Left renal cortex interstitium (tissue), 4 donors: ENCODE measurements around the gene SRRD. TPM values are rescaled to one million over a fixed set of nuclear protein-coding genes. Genes with fewer than 3 reads are reported as not detected.
"Not testable (repeated sequence)": the region's sequence is repeated elsewhere in the genome, so short reads cannot be mapped to it uniquely, and the experiment has no call there.

ENCODE experiments used
- DNase-seq, 4 donors: peaks; one replicate each; pipeline ENCODE4 v3.0.0-alpha.2; 2013; ENCODE audit warnings: low read depth in 4 of 4, low spot score in 2 of 4, missing footprints in 1 of 4
- polyA plus RNA-seq, 4 donors: library from polyadenylated mRNA; unstranded; fragments of 120-200 nt; gene quantifications; one replicate each; pipeline ENCODE4 v1.2.1, GENCODE V29; 2013; ENCODE audit not compliant: insufficient read length in 4 of 4

The SRRD gene, protein sequence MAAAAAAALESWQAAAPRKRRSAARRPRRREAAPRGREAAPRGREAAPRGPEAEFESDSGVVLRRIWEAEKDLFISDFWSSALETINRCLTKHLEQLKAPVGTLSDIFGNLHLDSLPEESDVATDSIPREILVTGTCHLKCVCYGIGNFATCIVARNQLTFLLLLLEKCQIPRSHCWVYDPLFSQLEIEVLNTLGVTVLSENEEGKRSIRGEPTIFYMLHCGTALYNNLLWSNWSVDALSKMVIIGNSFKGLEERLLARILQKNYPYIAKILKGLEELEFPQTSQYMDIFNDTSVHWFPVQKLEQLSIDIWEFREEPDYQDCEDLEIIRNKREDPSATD
- polyA plus RNA-seq = 10 to 100 TPM; 27.9 to 32.4 (median 30.6) TPM

DNA sequence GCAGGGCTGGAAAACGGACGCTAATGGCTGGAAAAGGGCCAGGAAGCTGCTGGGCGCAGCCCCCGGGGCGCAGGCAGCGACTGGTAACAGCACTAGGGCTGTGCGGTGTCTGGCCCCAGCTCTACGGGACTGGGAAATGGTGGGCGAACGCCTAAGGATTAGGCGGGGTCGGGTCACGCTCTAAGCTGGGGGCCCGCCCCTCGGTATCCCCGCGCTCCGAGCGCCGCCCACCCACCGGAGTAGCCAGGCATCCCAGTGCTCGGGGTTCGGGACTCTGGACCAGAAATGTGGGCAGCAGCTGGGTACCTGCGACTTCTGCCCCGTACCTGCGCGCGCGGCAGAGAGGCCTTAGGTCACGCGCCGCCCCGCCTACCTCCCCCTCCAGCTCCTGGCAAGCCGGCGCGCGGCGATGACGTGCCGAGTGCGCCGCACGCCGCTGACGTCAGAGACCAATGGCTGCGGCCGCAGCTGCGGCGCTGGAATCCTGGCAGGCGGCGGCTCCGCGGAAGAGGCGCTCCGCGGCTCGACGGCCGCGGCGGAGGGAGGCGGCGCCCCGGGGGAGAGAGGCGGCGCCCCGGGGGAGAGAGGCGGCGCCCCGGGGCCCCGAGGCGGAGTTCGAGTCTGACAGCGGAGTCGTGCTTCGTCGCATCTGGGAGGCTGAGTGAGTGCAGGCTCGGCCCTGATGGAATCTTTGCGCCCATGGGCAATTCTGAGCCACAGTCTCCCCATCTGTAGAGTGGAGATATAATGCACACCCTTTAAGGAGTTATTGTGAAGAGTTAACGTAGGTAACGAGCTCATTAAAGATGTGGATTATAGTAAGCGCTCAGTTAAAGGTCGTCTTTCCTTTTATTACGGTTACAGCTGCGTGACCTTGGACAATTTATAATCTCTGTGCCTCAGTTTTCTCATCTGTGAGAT, at the start of gene SRRD, which contains the start of gene HPS4:
Gene SRRD (plus strand): TSS at position 439 of the 921 bp plus-strand sequence. CDS start 14 bp downstream, at position 453.
Gene HPS4 (minus strand): TSS at position 345 of the 921 bp plus-strand sequence. CDS start 2,021 bp downstream, outside the sequence.
- DNase-seq = peak; percentile 70 to 86 (median 85)

DNA sequence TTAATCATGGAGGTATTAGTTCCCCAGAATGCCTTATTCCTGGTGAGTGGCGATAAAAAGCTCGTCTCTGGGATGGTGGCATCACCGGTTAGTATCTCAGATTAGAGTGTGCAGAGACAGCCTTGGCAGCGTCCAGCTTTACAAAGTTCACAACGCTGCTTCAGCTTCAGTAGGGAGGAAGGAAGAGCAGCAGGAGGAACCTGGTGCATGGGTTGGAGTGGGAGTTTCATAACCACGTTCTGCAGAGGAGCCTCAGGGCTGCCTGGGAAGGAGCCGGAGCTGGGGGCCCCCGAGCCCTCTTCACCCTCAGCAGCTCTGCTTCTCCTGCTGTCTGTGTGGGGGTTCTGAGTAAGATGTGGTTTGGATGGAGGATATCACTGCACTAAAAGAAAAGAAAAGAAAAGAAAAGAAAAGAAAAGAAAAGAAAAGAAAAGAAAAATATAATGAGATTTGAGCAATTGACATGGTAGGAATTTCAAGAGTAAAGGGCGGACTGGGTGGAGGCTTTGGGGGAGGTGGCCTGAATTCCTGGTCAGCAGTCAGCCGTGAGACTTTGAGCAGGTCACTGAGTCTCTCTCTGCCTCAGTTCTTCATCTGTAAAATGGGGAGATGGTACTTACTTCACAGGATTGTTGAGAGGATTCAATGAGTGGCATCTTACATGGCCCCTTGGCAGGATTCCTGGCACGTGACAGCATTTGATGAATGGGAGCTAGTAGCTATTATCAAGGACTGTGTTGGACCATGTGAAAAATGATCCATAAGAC, 48.2 kb upstream of the SRRD start:
- no peak for DNase-seq

DNA sequence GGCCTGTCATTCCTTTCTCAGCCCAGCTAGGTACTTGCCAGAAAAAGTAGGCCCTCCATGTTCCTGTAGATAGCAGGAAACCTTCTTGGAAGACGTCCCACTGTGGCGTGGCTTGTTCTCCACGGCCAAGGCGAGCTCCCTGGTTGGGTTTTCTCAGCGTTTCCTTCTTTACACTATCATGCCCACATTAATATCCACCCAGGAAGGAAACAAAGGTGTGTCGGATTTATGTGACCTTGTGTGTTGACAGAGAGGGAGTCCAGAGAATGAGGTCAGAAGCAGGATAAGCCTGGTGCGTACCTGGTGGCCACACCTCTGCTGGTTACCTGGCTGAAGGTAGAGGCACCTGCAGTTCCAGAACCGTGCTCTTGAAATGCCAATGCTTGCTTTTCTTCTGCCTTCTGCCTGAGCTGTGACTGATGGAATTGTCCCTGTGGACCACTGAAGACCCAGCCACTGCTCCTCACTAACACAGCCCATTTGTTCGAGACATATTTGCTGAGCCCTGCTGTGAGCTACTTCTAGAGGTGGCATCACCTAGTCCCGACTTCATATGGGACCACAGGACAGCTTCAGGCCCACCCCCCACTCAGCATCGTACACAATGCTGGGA, 46.7 kb upstream of the SRRD start:
- no peak for DNase-seq

DNA sequence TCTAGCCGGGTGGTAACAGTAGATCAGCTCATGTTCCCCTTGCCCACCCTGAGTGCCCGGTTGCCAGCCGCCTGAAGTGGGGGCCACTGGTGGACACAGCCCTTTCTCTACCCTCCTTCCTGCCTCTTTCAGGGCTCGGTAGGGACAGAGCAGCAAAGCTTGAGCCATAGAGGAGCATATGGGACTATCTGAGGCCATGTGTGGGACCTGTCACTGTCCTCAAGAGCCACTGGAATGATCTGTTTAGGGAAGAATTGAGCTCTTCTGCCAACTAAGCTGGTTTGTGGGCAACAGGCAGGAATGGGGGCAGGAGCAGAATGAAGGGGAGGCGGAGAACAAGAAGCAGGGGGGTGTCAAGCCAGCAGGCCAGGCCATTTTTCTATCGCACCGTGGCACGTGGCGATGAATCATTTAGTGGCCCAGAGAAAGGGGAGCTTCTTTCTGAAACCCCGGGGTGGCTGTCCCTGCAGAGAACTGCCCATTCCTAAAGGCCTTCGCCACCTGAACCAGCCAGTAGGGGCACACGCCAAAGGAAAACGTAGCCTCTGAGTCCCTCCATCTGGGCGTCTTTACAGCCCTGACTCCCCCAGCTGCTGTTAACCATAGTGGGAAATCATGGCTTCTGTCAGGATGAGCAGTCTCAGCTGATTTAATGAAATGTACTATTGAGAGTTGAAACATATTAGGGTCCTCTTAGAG, 45.8 kb upstream of the SRRD start:
- no peak for DNase-seq

DNA sequence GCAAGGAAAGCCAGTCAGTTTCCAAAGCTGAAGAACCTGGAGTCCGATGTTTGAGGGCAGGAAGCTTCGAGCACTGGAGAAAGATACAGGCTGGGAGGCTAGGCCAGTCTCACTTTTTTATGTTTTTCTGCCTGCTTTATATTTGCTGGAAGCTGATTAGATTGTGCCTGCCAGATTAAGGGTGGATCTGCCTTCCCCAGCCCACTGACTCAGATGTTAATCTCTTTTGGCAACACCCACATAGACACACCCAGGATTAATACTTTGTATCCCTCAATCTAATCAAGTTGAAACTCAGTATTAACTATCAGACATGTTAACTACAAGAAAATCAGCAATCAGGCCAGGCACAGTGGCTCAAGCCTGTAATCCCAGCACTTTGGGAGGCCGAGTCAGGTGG, 44.9 kb upstream of the SRRD start:
- not testable (repeated sequence) for DNase-seq

DNA sequence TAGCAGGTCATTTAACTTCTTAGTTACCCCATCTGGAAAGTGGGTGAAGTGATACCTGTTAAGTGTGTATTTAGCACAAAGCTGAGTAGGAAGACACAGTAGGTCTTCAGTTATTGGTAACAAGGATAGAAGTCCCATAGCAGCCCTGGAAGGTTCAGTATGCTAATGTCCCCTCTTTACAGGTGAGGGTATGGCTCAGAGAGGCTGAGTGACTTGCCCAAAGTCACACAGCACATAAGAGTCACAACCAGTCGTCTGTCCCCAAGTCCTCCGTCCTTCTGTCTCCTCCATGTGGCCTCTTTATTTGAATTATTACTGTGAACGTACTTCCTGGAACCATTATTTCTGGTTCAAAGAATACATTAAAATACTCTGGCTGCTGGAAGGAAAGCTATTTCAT, 44.1 kb upstream of the SRRD start:
- DNase-seq = no peak

DNA sequence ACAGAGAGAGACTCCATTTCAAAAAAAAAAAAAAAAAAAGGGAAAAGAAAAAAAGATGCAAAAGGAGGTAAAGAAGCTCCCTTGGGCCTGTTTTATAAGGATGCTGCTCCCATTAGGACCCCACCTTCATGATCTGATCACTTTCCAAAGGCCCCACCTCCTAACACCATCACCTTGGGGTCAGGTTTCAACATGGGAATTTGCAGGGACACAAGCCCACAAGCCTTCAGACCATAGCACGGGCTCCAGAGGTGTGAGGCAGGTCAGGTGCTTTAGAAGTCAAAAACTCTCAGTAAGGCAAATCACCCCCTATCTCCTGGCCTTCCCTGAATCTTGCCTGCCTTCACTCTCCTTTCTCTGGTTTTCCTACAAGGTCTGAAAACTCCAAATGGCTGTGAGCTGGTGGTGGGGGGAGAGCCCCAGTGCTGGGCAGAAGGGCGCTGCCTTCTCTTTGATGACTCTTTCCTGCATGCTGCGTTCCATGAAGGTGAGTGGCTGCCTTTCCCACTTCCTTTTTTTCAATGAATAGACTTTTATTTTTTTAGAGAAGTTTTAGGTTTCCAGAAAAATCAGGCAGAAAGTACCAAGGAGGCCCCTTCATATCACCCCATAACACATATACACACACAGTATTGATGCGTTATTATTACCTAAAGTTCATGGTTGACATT, 41.5 kb upstream of the SRRD start:
- DNase-seq = no peak

DNA sequence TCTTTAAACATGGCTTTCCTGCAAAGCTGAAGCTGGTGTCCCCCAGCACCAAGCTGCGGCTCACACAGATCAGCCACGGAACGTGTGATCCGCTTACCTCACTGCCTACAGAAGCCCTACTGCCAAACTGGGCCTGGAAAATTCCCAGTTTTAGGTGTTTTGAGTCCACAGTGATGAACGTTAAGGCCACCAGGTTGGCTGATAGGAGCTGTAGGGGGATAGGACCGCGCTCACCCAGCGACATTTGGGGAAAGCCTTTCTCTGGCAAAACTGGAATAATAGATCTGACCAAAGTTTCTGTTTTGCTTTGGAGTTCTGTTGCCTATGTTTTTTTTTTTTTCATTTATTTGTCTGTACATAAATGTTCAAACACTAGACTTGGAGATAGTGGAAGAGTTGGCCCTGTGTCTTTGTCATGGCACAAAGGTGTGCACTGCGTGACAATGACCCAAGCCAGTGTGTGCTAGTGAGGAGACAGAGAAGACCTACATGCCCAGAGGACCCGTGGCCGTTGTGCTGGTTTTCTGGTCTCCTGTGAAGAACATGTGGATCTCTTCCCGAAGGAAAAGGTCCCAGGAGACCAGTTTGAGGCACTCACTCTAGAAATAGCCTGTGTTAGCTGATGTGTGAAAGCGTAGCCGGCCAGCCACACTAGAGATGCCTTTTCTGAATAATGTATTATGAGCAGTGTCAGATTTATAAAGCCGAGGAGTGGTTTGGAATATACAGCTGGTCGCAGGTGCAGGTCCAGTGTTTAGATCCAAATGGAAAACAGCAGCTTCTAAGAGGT, 39.6 kb upstream of the SRRD start:
- DNase-seq = no peak

DNA sequence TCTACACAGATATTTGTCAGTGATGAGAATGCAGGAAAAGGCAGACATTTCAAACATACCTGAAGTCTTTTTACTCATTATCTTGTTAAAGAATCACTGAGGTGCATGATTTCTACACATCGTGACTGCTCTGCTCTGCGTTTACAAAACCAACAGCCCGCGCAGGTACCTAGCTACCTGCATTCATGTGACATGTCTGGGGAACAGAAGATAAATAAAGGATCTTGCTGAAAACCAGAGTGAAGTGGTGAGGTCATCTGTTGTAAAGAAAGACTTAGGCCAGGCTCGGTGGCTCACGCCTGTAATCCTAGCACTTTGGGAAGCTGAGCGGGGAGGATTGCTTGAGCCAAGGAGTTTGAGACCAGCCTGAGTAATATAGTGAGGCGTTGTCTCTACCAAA, 38.9 kb upstream of the SRRD start:
- DNase-seq = no peak

DNA sequence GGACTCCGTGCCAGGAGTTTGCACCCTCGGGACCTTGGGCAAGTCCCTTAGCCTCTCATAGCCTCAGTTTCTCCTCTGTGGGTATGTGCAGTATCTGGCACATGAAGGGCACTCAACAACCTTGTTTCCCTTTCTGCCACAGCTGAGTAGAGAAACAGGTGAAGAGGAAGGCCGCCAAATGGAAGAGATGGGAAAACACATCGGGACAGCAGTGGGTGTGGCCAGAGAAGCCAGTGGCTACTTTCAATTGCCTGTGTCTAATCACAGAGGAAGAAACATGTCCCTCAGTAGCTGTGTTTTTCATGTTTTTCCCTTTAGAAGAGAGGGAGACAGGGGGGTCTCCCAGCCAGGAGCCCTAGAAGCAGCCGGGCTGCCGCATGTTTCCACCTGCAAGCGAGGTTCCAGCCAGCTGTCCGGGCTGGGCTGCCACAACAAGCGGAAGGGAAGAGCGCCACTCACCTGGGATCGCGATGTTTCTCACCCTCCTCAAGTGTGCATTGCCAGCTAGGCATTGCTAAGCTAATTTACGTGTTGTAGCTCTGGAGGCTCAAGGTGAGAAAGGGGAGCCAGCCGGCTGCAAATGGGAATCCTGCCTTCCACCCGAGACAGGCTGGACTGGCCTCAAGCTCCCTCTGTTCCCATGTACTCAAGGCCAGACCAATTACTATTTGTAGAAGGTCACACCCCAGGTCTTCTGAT, 38.0 kb upstream of the SRRD start:
- DNase-seq = no peak

DNA sequence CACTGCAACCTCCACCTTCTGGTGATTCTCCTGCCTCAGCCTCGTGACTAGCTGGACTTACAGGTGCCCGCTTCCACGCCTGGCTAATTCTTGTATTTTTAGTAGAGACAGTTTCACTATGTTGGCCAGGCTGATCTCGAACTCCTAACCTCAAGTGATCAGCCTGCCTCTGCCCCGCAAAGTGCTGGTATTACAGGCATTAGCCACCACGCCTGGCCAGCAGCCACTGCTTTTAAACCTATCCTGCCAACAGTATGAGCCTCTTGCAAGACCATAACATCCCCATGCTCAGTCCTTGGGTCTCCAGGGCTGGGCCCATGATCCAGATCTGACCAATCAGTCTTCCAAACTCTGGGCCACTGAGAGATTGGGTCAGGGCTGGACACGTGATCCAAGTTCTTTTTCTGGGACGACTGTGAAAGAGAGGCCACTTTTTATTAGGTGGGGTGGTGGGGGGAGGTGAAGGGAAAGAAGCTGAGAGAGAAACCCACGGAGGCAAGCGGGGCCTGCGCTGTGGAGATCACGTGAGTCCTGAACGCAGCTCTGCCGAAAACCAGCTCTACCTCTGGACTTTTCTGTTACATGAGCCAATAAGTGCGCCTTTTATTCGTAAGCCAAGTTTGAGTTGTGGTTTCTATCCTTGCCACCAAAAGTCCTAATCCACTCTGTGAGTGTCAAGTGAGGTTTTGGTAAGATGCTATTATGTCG, 36.7 kb upstream of the SRRD start:
- DNase-seq = no peak

DNA sequence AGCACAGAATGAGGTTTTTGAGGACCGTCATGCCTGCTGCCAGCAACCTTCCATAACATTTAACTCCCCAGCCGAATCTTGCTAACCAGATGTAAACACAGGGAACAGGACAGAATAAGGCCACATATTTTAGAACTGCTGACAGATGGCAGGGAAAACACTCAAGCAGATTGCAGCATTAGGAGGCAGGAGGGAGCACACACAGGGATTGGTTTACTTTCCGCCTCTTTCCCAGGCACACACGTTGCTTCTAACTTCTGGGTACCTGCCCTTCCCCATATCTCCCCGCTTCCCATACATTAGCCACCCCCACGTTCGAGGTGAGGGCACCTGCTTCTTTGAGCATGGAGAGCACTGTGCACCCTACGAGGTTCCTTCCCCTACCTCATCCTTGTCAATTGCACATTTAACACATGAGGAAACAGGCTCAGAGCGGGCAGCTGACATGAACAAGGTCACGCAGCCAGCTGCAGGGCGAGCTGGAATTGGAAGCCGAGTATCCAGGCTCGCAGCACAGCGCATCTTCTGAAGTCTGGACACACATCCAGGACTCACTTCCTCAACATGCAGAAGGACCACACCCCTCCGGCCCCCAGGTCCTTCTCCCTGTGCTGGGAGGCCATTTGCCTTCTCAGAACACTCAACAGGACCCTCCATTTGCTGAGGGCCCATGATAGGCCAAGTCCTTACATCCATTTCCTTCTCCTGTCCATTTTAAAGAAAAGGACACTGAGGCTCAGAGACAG, 35.9 kb upstream of the SRRD start:
- DNase-seq = no peak

DNA sequence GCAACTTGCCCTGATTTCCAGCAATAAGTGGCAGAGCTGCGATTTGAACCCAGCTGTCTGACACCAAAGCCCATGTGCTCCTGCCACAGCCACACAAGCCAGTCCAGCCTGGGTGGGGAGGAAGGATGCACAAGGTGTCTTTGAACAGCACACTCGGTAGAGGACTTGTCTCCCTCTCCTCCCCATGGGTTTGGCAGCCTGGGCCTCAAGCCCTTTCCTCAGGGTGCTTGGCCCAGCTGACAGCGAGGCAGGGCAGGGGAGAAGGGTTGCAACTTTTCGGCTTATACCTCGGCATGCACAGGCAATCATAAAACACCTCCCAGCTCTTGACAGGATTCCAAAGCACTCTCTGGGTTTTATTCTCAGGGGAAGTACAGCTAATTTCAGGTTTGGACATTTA, 35.3 kb upstream of the SRRD start:
- no peak for DNase-seq

DNA sequence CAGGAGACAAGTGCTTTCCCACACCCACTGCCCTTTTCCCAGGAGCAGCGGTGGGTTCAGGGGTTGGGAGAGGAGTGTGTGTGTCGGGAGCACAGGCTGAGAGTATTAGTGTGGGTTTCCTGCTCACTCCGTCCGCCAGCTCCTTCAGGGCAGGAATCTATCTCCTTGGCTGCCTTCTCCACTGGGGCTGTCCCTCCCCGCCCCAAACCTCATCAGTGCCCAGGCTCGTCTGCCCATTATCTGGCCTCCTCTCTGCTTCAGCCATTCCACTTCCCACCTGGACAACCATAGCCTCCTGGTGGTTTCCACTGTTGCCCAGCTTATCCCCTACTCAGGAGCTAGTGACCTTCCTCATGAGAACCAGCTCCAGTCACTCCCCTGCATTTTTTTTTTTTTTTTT, 34.7 kb upstream of the SRRD start:
- no peak for DNase-seq

DNA sequence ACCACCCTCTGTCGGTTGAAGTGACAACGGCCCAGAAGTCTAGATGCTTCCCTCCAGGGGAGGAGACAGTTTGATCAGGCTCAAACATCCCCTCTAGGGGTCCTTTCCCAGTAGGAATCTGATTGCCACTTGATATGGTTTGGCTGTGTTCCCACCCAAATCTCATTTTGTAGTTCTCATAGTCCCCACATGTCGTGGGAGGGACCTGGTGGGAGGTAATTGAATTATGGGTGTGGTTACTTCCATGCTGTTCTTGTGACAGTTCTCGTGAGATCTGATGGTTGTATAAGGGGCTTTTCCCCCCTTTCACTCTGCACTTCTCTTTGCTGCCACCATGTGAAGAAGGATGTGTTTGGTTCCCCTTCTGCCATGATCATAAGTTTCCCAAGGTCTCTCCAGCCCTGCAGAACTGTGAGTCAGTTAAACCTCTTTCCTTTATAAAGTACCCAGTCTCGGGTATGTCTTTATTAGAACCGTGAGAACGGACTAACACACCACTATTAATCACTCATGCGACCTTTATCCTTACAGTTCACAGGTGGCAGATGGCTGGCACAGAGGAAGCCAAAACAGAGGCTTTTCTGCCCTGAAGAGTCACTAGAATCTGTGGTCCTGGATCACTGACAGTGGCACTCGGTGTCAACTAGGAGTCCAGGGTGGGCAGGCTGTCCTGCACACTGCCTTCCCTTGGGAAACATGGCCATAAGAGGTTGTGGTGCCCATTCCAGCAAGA, 33.1 kb upstream of the SRRD start:
- DNase-seq = no peak
